ENCODE measurements around the gene BRAF.
A peak's percentile ranks its signal among the peaks of the same experiment; 100 is the strongest.
"Not testable (repeated sequence)": the region's sequence is repeated elsewhere in the genome, so short reads cannot be mapped to it uniquely, and the experiment has no call there.

BRAF gene

DNA sequence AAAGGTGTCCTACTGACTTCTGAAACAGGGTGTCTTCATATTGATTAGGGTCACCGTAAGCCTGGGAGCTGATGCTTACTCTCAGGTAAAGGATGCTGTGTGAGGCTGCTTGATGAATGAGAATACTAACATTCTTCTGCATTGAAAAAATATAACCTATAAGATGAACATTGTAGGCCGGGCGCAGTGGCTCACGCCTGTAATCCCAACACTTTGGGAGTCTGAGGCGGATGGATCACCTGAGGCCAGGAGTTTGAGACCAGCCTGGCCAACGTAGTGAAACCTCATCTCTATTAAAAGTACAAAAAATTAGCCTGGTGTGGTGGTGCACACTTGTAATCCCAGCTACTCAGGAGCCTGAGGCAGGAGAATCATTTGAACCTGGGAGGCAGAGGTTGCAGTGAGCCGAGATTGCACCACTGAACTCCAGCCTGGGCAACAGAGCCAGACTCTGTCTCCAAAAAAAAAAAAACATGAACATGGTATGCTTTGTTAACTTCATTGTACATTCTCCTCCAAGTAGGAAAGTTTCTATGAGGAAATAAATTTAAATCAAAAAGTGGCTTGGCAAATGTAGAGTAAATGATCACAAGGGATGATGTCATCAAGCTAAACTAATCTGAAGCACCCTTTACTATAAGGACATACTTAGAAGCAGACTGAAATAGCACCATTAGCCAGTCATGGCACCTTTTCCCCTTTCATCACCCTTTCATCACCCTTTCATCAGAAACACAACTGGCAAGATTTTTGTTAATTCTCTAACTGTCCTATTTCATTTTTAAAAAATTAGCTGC lies 1.5 kb upstream of the BRAF start:
- H3K4me3 Mint-ChIP-seq = no peak overlapping the region
- no peaks in the 10 kb centered on the region for H3K27me3 Mint-ChIP-seq
- ATAC-seq (no peak), DNase-seq (no peak)
- peaks cover 9% of the 10 kb centered on the region for H3K4me1 Mint-ChIP-seq
- H3K36me3 Mint-ChIP-seq (ENCODE audit: low read depth) = no peaks in the 10 kb centered on the region
- no peaks in the 10 kb centered on the region for H3K9me3 Mint-ChIP-seq
- H3K27ac Mint-ChIP-seq = no peak overlapping the region

DNA sequence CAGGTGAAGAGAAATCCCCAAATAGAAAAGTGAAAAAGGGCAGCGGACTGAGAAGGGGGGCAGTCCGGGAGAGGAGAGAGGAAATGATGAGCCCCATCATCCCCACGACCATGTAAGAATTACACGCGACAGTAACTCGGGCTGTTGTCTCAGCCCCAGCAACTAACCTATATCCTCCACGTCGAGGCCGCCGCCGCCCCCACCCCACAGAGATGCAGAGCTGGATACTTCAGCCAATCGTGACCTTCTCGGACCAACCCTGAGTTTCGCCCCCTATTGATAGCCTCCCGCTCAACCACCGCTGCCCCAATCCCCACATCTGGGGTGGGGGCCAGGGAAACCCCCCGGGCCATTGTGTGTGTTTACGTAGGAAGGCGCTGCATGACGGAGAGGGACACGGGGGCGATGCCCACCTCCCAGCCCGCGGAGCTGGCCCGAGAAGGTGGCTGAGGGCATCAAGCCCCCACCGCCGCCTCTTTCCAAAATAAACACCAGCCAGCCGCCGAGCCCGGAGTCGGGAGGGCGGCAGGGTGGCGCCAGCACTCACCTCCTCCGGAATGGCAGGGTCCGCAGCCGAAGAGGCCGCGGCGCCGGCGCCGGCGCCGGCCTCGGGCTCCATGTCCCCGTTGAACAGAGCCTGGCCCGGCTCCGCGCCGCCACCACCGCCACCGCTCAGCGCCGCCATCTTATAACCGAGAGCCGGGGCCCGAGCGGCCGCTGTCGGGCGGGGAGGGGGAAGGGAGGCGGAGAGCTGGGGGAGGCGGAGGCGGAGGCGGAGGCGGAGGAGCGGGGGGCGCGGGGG lies 509 bp downstream of the BRAF start:
- ATAC-seq (peak; percentile 68), DNase-seq (peak; percentile 71)
- Mint-ChIP-seq H3K4me1 (peaks cover 23% of the 10 kb centered on the region), H3K9me3 (no peaks in the 10 kb centered on the region), H3K27me3 (no peaks in the 10 kb centered on the region), H3K27ac (no peak overlapping the region), H3K36me3 (ENCODE audit: low read depth) (peaks cover under 1% of the 10 kb centered on the region), H3K4me3 (no peak overlapping the region)

DNA sequence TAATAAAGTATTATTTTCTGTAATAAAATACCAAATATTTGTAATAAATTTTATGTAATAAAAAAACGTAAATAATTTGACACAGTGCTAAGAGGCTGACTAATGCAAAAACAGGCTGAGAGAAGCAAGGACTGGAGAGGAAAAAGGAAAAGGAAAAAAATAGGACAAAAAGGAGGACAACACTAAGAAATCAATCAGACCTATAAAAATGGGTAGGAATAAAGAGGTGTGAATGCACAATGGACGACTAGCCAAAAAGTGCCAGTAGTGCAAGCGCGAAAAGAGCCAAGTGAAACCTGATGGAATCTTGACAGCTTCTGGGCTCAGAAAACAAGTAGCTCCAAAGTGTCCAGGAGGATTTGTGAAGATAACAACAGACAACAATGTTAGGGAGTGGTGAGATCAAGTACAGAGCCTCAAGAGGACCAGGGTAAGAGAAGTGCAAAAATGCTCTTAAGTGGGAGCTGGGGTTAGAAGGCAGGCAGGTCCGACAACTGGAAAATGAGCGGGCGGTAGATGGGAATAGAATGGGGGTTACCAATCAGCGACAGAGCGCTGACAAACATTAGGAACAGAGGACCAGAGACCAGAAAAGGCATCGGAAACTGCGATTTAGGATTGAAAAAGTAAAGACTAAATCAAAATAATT lies 1.2 kb downstream of the BRAF start:
- DNase-seq (no peak), ATAC-seq (peak; percentile 5)

DNA sequence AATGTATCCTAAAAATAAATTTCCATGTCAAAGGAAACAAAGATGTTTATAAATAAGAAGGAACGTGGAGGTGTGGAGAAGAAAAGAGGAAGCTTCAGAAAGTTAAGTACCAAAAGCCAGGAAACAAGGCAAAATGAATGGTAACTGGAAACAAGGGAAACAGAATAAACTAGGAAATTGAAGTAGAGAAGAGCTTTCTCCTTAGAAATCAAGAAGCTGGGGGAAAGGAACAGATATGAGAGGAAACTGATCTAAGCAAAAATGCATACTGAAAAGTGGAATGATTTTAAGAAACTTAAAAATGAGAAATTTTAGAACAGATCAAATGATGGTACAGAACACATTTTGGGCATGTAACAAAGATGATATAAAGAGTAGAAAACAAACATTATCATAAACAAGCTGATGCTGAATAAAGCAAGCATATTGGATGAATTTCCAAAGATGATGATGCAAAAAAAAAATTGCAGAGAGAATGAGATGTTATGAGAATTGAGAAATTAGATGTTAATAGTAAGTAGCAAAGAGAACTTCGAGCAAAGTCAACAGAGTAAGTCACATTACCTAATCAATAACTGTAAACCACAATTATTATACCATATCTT lies 1.9 kb downstream of the BRAF start:
- no peak for DNase-seq
- no peak for ATAC-seq
- H3K36me3 Mint-ChIP-seq (ENCODE audit: low read depth) = peaks cover 4% of the 10 kb centered on the region
- H3K27me3 Mint-ChIP-seq = no peaks in the 10 kb centered on the region
- H3K4me3 Mint-ChIP-seq = no peak overlapping the region
- H3K4me1 Mint-ChIP-seq = peaks cover 25% of the 10 kb centered on the region
- no peak overlapping the region for H3K27ac Mint-ChIP-seq
- H3K9me3 Mint-ChIP-seq = no peaks in the 10 kb centered on the region

More for the DNA sequence above, 1.2 kb downstream of the BRAF start:
- Mint-ChIP-seq H3K36me3 (ENCODE audit: low read depth) (peaks cover 3% of the 10 kb centered on the region), H3K27me3 (no peaks in the 10 kb centered on the region), H3K4me1 (peaks cover 23% of the 10 kb centered on the region), H3K4me3 (no peak overlapping the region), H3K27ac (no peak overlapping the region), H3K9me3 (no peaks in the 10 kb centered on the region)

DNA sequence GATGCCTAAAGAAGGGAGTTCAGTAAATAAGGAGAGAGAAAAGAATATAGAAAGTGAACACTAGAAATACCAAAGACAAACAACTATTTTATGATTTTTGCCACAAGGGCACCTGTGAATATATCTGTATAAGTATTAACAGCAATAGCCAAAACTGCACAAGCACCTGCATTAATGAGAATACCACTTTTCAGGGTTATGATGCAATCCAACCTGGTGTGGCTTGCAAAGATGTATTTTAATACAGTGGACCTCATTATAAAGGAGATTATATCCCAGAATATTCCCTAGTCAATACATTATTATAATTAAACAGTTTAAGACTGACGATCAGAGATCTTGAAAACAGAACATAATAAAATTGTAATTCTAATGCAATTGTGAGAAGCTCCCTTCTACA lies 4.0 kb downstream of the BRAF start:
- Mint-ChIP-seq H3K27ac (no peak overlapping the region), H3K4me1 (peaks cover 43% of the 10 kb centered on the region), H3K4me3 (no peak overlapping the region), H3K36me3 (ENCODE audit: low read depth) (peaks cover 8% of the 10 kb centered on the region), H3K9me3 (no peaks in the 10 kb centered on the region), H3K27me3 (no peaks in the 10 kb centered on the region)
- DNase-seq = no peak
- no peak for ATAC-seq

DNA sequence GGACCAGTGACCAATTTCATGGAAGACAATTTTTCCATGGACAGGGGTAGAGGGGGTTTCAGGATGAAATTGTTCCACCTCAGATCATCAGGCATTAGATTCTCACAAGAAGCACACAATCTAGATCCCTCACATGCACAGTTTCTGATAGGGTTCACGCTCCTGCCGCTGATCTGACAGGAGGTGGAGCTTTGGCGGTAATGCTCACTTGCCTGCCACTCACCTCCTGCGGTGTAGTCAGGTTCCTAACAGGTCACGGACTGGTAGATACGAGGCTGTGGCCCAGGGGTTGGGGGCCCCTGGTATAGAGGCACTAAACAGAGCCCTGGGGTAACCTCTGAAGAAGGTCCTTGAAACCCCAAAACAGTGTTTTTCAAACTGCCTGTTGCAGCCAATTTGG lies 6.5 kb downstream of the BRAF start:
- H3K27me3 Mint-ChIP-seq = no peaks in the 10 kb centered on the region
- H3K27ac Mint-ChIP-seq = no peak overlapping the region
- peaks cover 52% of the 10 kb centered on the region for H3K4me1 Mint-ChIP-seq
- no peaks in the 10 kb centered on the region for H3K9me3 Mint-ChIP-seq
- H3K36me3 Mint-ChIP-seq (ENCODE audit: low read depth) = peaks cover 8% of the 10 kb centered on the region
- H3K4me3 Mint-ChIP-seq = no peak overlapping the region
- ATAC-seq = no peak
- DNase-seq = no peak

DNA sequence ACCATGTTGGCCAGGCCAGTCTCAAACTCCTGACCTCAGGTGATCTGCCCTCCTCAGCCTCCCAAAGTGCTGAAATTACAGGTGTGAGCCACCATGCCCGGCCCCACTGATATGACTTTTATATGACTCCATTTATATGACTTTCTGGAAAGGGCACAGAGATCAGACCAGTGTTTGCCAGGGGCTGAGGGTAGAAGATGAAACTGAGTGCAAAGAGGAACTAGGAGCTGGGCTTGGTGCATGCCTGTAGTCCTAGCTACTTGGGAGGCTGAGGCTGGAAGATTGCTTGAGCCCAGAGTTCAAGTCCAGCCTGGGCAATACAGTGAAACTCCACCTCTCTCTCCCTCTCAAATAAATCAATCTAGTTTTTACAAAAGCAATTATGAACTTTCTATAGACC lies 7.5 kb downstream of the BRAF start:
- H3K4me3 Mint-ChIP-seq = no peak overlapping the region
- no peak for ATAC-seq
- H3K4me1 Mint-ChIP-seq = peaks cover 58% of the 10 kb centered on the region
- H3K36me3 Mint-ChIP-seq (ENCODE audit: low read depth) = peaks cover 8% of the 10 kb centered on the region
- no peaks in the 10 kb centered on the region for H3K9me3 Mint-ChIP-seq
- DNase-seq = no peak
- H3K27ac Mint-ChIP-seq = peak overlapping the region; percentile 37
- H3K27me3 Mint-ChIP-seq = no peaks in the 10 kb centered on the region

- H3K27me3 Mint-ChIP-seq = no peaks in the 10 kb centered on the region
- ATAC-seq (no peak), DNase-seq (no peak)
- peaks cover 63% of the 10 kb centered on the region for H3K4me1 Mint-ChIP-seq
- no peak overlapping the region for H3K27ac Mint-ChIP-seq
- H3K4me3 Mint-ChIP-seq = no peak overlapping the region
- no peaks in the 10 kb centered on the region for H3K9me3 Mint-ChIP-seq
- peaks cover 8% of the 10 kb centered on the region for H3K36me3 Mint-ChIP-seq (ENCODE audit: low read depth)
Measured at GRCh38 chr7:140915935-140916555, 8.7 kb downstream of the BRAF start.

- Mint-ChIP-seq H3K4me1 (peaks cover 49% of the 10 kb centered on the region), H3K9me3 (no peaks in the 10 kb centered on the region), H3K4me3 (no peak overlapping the region), H3K27me3 (no peaks in the 10 kb centered on the region), H3K36me3 (ENCODE audit: low read depth) (peaks cover 11% of the 10 kb centered on the region), H3K27ac (no peak overlapping the region)
- DNase-seq = no peak
- ATAC-seq = no peak
Measured at GRCh38 chr7:140914083-140914482, 10.6 kb downstream of the BRAF start.

- H3K36me3 Mint-ChIP-seq (ENCODE audit: low read depth) = peaks cover 10% of the 10 kb centered on the region
- H3K4me1 Mint-ChIP-seq = peaks cover 49% of the 10 kb centered on the region
- H3K9me3 Mint-ChIP-seq, H3K27ac Mint-ChIP-seq, ATAC-seq, H3K27me3 Mint-ChIP-seq, H3K4me3 Mint-ChIP-seq, DNase-seq: not testable (repeated sequence)
Measured at GRCh38 chr7:140913596-140913928, 11.2 kb downstream of the BRAF start.

- Mint-ChIP-seq H3K27me3 (no peaks in the 10 kb centered on the region), H3K4me1 (peaks cover 37% of the 10 kb centered on the region), H3K4me3 (no peak overlapping the region), H3K36me3 (ENCODE audit: low read depth) (peaks cover 8% of the 10 kb centered on the region), H3K9me3 (no peaks in the 10 kb centered on the region), H3K27ac (no peak overlapping the region)
- DNase-seq (no peak), ATAC-seq (no peak)
Measured at GRCh38 chr7:140911746-140912145, 13.0 kb downstream of the BRAF start.

DNA sequence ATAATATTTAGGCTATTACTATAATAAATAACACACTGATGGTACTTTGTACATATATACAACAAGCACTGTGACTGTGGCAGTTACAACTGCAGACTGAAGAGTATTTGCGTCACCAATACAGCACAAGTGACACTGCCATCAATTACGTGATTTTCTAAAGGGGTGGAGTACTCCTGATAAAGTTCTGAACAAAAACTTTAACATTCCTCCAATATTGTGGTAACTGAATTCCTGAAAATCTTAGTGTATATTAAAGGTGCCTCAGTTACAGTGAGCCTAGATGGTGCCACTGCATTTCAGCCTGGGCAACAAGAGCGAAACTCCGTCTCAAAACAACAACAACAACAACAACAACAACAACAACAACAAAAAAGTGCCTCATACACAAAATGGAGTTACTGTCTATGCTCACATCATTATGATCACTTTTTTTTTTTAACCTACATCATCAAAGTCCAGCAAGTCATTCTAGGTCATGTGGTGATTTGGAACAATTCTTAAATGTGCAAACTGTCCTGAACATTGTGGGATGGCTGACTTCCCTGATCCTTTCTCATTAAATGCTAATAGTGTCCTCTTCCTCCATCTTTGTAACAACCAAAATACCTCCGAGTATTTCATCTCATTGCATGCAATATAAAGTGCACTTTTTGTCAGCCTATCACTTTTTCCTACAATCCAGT lies 15.1 kb downstream of the BRAF start:
- no peaks in the 10 kb centered on the region for H3K9me3 Mint-ChIP-seq
- H3K27ac Mint-ChIP-seq = no peak overlapping the region
- H3K27me3 Mint-ChIP-seq = no peaks in the 10 kb centered on the region
- peaks cover 34% of the 10 kb centered on the region for H3K4me1 Mint-ChIP-seq
- peaks cover 7% of the 10 kb centered on the region for H3K36me3 Mint-ChIP-seq (ENCODE audit: low read depth)
- H3K4me3 Mint-ChIP-seq = no peak overlapping the region
- DNase-seq (no peak), ATAC-seq (no peak)

DNA sequence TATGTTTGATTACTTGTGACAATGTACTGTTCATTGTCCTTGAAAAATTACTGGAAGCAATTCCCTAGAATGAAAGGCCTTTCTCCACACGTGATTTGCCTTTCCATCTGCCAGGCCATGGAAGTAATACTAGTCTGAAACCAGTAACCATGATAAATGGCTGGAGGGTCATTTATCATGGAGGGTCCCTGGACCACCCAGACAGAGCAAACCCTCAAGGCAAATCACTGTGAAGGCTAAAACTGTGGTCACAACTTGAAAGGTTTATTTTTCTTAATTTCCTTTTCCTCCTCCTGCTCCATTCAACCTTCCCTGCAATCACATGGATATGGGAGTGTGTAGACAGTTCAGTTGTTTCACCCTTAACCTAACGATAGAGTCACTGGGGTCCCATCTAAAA lies 16.4 kb downstream of the BRAF start:
- Mint-ChIP-seq H3K36me3 (ENCODE audit: low read depth) (peaks cover 10% of the 10 kb centered on the region), H3K9me3 (peaks cover 4% of the 10 kb centered on the region), H3K27me3 (no peaks in the 10 kb centered on the region), H3K4me3 (no peak overlapping the region), H3K27ac (no peak overlapping the region), H3K4me1 (peaks cover 36% of the 10 kb centered on the region)
- ATAC-seq (no peak), DNase-seq (no peak)
